Measurements from ENCODE around the gene SLC26A1. TPM values are rescaled to one million over a fixed set of nuclear protein-coding genes. Genes with fewer than 3 reads are reported as not detected.

Gene SLC26A1
- total RNA-seq, 1 donor from 2014 or later = 1.0 TPM

DNA sequence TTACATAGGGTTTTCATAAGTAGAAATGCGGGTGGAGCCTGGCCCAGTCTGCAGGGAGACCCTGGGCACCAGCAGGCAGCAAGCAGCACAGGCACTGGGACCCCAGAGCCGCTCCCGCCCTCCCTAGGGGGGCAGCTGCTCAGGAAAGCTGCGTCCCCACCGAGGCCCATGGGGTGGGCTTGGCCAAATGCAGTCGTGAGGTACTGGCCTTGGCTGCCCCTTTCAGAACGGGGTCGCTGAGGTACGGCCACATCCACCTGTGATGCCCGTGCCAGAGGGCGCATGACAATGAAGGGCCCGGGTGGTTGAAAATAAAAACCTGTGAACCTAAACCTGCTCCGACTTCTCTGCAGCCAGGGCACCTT, 44.3 kb downstream of the SLC26A1 start:
- Histone ChIP-seq H3K4me1 (no peaks in the 10 kb centered on the region), H3K4me3 (no peak overlapping the region), H3K36me3 (peaks cover 22% of the 10 kb centered on the region), H3K27ac (no peak overlapping the region), H3K27me3 (ENCODE audit: low read depth) (no peaks in the 10 kb centered on the region), H3K9me3 (no peaks in the 10 kb centered on the region)
- intact Hi-C loops (cut with DNase I) = no loop called here
- TF ChIP-seq, protein P1, sequence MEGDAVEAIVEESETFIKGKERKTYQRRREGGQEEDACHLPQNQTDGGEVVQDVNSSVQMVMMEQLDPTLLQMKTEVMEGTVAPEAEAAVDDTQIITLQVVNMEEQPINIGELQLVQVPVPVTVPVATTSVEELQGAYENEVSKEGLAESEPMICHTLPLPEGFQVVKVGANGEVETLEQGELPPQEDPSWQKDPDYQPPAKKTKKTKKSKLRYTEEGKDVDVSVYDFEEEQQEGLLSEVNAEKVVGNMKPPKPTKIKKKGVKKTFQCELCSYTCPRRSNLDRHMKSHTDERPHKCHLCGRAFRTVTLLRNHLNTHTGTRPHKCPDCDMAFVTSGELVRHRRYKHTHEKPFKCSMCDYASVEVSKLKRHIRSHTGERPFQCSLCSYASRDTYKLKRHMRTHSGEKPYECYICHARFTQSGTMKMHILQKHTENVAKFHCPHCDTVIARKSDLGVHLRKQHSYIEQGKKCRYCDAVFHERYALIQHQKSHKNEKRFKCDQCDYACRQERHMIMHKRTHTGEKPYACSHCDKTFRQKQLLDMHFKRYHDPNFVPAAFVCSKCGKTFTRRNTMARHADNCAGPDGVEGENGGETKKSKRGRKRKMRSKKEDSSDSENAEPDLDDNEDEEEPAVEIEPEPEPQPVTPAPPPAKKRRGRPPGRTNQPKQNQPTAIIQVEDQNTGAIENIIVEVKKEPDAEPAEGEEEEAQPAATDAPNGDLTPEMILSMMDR (IDR thresholded peaks at IDR 0.05) = no peak
- ATAC-seq = no peak
- no peak for DNase-seq

DNA sequence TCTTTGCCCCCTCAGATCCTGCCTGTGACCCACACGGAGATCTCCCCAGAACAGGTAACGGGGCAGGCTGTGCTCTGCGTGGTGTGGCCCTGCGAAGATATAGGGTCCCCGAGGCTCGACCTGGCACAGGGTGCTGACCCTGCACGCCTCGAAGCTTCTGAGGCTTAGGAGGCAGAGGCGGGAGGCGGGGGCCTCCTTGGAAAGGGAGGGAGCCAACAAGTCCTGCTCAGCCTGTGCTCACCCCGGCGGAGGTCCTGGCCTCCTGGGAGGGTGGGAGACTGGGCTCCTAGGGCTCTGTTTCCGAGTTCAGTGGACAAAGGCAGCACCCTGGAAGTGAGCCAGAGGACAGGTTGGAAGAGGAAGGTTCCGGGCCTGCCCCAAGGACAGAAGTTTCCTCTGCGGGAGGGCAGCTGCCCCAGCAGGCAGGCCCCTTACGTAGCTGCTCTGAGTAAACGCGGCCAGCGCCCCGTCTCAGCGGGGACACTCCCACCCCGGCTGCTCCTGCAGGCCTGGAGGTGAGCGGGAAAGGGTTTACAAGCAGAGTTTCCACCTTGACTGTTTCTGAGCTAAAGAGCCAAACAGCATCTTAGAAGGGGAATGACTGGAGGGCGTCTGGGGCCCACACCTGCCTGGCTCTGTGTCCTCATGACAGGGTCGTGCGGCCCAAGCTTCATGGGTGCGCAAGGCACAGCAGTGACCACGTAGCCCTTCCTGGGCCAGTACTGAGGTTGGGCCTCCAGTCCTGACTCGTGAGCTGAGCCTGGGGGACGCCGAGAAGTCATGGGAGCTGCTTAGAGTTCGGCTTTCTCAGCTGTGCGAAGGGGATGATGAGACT, 44.9 kb downstream of the SLC26A1 start:
- Histone ChIP-seq H3K36me3 (peaks cover 21% of the 10 kb centered on the region), H3K27ac (no peak overlapping the region), H3K4me3 (no peak overlapping the region), H3K9me3 (no peaks in the 10 kb centered on the region), H3K27me3 (ENCODE audit: low read depth) (no peaks in the 10 kb centered on the region), H3K4me1 (no peaks in the 10 kb centered on the region)
- ATAC-seq (no peak), DNase-seq (no peak)
- TF ChIP-seq, protein P1 (IDR thresholded peaks at IDR 0.05) = no peak
- intact Hi-C loops (cut with DNase I) = no loop called here

DNA sequence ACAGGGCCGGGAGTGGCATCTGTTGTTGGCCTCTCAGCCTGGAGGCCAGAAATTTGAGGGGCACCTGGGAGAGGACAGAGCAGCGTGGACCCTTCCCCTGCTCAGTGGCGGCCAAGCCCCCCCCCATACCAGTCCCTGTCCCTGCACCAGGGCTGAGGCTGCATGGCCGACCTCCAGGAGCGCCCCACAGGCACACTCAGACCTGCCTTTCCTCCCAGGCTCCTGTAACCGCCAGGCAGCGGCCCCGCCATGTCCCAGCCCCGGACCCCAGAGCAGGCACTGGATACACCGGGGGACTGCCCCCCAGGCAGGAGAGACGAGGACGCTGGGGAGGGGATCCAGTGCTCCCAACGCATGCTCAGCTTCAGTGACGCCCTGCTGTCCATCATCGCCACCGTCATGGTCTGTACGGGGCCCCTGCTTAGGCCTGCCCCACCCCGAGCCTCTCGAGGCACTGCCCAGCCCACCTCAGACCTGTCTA, 45.7 kb downstream of the SLC26A1 start:
- ATAC-seq = no peak

DNA sequence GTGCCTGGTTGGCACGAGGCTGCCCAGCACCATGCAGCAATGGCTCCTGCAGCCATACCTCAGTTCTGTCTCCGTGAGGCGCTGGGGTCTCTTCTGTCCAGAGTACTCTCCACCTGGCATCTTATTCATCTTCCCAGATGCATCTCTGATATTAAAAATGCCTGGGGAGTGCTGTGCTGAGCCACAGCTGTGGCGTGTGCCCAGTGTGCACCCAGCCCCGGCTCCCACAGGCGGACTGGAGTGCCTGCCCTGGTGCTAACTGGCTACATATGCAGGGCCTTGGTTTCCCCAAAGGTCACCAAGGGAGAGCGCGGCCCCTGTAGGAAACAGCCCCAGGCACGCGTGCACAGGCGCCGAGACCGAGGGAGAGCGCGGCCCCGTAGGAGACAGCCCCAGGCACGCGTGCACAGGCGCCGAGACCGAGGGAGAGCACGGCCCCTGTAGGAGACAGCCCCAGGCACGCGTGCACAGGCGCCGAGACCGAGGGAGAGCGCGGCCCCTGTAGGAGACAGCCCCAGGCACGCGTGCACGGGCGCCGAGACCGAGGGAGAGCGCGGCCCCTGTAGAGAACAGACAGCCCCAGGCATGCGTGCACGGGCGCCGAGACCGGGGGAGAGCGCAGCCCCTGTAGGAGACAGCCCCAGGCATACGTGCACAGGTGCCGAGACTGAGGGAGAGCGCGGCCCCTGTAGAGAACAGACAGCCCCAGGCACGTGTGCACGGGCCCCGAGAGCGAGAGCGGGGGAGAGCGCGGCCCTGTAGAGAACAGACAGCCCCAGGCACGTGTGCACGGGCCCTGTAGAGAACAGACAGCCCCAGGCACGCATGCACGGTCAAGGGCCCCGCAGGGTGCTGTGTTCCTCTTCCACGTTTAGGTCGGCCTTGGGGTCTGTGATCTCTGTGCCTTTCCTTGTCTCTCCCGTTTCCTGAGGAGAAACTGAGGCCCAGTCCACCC, 46.4 kb downstream of the SLC26A1 start:
- Histone ChIP-seq H3K27me3 (ENCODE audit: low read depth) (no peaks in the 10 kb centered on the region), H3K4me3 (no peak overlapping the region), H3K9me3 (no peaks in the 10 kb centered on the region), H3K4me1 (no peaks in the 10 kb centered on the region), H3K27ac (no peak overlapping the region), H3K36me3 (peaks cover 14% of the 10 kb centered on the region)
- ATAC-seq (no peak), DNase-seq (no peak)
- TF ChIP-seq, protein P1 (IDR thresholded peaks at IDR 0.05) = no peak
- intact Hi-C loops (cut with DNase I) = no loop called here

More for the DNA sequence above, 45.7 kb downstream of the SLC26A1 start:
- TF ChIP-seq, protein P1 (IDR thresholded peaks at IDR 0.05) = no peak
- no peak overlapping the region for H3K27ac ChIP-seq
- DNase-seq = no peak
- no peaks in the 10 kb centered on the region for H3K27me3 ChIP-seq (ENCODE audit: low read depth)
- peaks cover 17% of the 10 kb centered on the region for H3K36me3 ChIP-seq
- intact Hi-C loops (cut with DNase I) = no loop called here
- H3K4me1 ChIP-seq = no peaks in the 10 kb centered on the region
- no peaks in the 10 kb centered on the region for H3K9me3 ChIP-seq
- no peak overlapping the region for H3K4me3 ChIP-seq

DNA sequence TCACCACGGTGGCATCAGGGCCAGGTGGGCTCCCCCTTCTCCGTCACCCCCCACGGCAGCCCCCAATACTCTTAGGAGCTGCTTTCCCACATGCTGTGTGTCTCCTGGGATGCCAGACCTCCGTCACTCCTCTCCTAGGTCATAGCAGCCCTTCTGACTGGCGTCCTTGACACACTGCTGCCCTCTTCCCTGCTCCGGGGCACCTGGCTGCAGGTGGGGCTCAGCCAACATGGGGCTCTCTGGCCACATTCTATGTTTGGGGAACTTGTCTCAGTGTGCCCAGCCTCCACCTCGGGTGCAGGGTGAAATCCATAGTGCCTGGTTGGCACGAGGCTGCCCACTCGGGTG, 47.1 kb downstream of the SLC26A1 start:
- ATAC-seq = no peak
- TF ChIP-seq, protein P1 (IDR thresholded peaks at IDR 0.05) = no peak
- Histone ChIP-seq H3K27ac (no peak overlapping the region), H3K36me3 (peaks cover 8% of the 10 kb centered on the region), H3K9me3 (no peaks in the 10 kb centered on the region), H3K27me3 (ENCODE audit: low read depth) (no peaks in the 10 kb centered on the region), H3K4me3 (no peak overlapping the region), H3K4me1 (no peaks in the 10 kb centered on the region)
- intact Hi-C loops (cut with DNase I) = no loop called here
- DNase-seq = no peak

Measured in lower lobe of right lung (tissue), 2 donors.